GM18519 (cell line): ENCODE results near the gene TMEM95.
"Not testable (repeated sequence)": the region's sequence is repeated elsewhere in the genome, so short reads cannot be mapped to it uniquely, and the experiment has no call there.

Experiments used
- ATAC-seq: cut with Tn5 transposase; IDR thresholded peaks from one replicate; pipeline ENCODE4 v1.9.1; 2021; ENCODE audit warnings: mild to moderate bottlenecking, moderate library complexity; ENCODE audit not compliant: unreplicated experiment, low FRiP score

TMEM95 gene

GRCh38 chr17:7346761-7347614, 8.0 kb upstream of the TMEM95 start:
- no peak for ATAC-seq

DNA sequence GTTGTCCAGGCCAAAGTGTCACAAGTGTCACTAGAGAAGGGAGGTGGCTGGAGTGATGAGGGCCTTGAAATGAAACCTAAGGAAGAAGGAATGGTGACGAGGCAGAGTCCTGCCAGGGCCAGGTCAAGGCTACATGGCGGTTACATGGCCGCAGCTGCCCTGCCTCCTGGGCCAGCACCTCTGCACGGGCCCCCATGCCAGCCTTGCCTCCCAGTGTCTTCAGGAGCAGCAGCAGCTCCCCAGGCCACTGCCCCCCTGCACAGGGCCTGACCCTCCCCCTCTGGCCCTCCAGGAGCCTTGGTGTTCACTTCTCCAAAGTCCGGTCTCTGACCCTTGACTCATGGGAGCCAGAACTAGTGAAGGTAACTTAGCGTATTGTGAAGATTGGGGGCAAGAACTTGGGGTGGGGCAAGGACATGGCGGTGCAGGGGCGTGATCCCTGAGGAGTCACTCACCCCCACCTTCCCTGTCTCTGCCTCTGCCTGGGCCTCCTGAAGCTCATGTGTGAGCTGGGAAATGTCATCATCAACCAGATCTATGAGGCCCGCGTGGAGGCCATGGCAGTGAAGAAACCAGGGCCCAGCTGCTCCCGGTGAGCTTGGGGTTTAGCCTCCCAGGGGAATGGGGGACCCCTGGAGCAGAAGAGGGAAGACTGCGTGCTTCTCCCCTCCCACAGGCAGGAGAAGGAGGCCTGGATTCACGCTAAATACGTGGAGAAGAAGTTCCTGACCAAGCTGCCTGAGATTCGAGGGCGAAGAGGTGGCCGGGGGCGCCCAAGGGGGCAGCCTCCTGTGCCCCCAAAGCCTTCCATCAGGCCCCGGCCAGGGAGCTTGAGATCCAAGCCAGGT, 7.1 kb upstream of the TMEM95 start:
- ATAC-seq = no peak

- ATAC-seq = no peak
Measured at GRCh38 chr17:7348478-7349242, 6.3 kb upstream of the TMEM95 start.

GRCh38 chr17:7351665-7352502, 3.1 kb upstream of the TMEM95 start, which contains the start of gene KCTD11:
Gene KCTD11 (plus strand): TSS chr17:7352162.
- ATAC-seq = no peak

- no peak for ATAC-seq
Measured at GRCh38 chr17:7352503-7352889, 2.5 kb upstream of the TMEM95 start.

GRCh38 chr17:7352910-7353635, 1.9 kb upstream of the TMEM95 start:
- no peak for ATAC-seq

DNA sequence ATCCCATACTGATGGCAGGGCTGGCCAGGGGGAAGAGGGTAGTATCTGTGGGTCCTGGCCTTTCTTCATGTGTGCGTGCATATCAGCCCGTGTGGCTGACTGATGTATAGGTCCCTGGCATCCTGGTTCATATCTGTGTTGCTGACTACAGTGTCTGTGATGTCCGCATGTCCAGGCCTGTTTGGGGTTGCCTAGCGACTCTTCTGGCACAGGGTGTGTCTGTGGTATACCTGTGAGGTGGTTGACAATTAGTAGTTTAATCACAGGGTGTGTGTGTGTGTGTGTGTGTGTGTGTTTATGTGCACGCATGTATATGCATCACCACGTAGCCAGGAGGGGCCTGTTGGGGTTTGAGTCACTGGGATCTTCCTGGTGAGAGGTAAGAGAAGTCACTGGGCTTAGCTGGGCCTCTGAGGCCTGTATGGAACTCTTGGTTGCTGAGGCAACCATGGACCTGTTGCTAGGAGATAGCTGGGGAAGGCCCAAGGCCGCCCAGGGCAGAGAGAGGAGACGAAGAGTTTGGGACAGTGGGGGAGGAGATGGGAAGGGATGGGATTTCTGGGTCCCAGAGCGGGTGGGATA, 603 bp upstream of the TMEM95 start:
- ATAC-seq = no peak

GRCh38 chr17:7355573-7355972, 617 bp downstream of the TMEM95 start:
- no peak for ATAC-seq

GRCh38 chr17:7356072-7356549, 1.2 kb downstream of the TMEM95 start:
- no peak for ATAC-seq

- no peak for ATAC-seq
Measured at GRCh38 chr17:7356756-7357155, 1.8 kb downstream of the TMEM95 start.

DNA sequence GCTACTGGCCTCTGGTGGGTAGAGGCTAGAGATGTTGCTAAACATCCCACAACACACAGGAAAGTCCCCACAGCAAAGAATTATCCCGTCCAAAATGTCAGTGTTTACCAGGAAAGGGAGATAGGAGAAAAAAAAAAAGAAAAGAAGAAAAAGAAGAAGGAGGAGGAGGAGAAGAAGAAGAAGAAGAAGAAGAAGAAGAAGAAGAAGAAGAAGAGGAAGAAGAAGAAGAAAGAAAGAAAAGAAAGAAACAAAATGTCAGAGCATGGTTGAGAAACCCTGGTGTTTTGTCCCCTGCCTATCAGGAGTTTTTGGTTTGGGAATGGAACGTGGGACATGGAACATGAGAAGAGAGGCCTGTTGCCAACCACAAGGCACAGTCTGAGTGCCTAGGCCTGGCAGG, 2.4 kb downstream of the TMEM95 start:
- ATAC-seq = no peak

DNA sequence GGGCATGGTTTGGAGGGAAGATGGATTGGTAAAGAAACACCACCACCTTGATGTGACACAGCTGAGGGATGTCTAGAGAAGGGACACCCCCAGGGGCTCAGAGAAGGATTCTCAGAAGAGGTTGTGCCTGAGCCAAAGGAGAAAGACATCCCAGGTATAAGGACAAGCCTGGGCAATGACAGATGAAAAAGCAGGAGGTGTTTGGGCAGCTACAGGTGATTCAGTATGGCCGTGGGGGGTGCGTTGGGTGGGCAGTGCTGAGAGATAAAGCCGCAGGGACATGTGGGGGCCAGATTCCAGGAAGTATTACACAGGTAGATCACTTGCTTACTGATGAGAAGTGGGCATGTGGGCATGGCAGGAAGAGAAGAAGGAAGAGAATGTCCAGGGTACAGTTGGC, 7.0 kb downstream of the TMEM95 start:
- no peak for ATAC-seq

DNA sequence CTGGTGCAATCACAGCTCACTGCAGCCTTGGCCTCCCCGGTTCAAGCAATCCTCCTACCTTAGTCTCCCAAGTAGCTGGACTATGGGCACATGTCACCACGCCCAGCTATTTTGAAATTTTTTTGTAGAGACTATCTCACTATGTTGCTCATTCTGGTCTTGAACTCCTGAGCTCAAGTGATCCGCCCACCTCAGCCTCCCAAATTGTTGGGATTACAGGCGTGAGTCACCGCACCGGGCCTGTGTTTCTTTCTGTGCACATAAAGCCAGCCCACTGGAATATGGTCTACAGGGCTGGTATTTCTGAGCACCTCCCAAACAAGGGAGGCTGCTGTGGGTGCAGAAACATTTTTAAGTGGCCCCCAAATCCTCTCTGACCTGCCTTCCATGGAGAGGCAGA, 8.4 kb downstream of the TMEM95 start:
- ATAC-seq = no peak

- not testable (repeated sequence) for ATAC-seq
Measured at GRCh38 chr17:7365963-7366362, 11.0 kb downstream of the TMEM95 start.

GRCh38 chr17:7367083-7367482, 12.1 kb downstream of the TMEM95 start:
- ATAC-seq = no peak

DNA sequence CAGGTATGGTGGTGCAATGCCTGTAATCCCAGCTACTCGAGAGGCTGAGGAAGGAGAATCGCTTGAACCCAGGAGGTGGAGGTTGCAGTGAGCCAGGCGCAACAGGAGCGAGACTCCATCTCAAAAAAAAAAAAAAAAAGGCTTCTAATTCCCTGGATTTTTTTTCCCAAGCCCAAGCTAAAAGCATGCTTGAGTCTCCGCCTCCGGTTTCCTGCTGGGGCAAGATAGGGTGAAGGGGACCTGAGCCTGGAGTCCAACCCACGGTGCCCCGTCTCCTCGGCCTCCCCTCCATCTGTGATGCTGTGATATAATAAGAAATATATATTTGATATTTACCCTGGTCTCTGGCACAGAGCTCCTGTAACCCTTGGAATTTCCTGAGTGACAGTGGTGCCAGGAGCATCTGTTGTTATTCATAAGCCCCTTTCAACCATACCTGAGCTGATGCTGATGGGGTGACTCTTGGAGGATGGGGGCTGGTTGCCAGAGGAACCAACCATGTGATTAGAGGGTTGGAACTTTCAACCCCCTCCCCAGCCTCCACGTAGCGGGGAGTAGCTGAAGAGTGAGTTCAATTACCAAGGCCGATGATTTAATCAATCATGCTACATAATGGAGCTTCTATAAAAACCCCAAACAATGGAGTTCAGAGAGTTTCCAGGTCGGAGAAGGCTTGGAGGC, 13.1 kb downstream of the TMEM95 start:
- ATAC-seq = no peak

- ATAC-seq = not testable (repeated sequence)
Measured at GRCh38 chr17:7368599-7368994, 13.6 kb downstream of the TMEM95 start.

DNA sequence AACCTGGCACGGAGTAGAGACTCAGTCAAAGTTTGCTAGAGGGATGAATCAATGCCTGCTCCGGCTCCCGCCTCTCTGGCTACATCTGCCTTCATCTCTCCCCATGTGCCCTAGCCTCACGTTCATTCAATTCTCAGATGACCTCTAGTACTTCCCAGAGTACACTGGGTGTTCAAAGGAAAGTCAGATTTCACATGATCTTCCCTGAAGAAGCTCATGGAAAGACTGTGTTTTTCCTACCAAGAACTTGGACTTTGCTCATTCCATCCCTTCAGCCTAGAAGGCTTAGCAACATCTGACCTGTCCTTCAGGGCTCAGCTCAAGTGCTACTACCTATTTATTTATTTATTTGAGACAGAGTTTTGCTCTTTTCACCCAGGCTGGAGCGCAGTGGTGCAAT, 14.9 kb downstream of the TMEM95 start:
- ATAC-seq = no peak
